GM13977 (cell line): Measurements from ENCODE around the gene AFF3.

ENCODE experiments used
- DNase-seq: peaks from one replicate; pipeline ENCODE4 v3.0.0; 2012; ENCODE audit warnings: low spot score
- in situ Hi-C: fragments of 300-500 bp; cut with MboI; formaldehyde crosslinking; loops from one replicate; pipeline ENCODE4 v1.12.0; 2022; ENCODE audit warnings: low sequenced_read_pairs, low pct_unique_long_range_greater_than_20kb, mixed read lengths, inconsistent platforms; ENCODE audit not compliant: unreplicated experiment
- TF ChIP-seq, protein P1 (sequence below): IDR thresholded peaks from 2 replicates; pipeline ENCODE4 v1.5.1; 2012; ENCODE audit warnings: mild to moderate bottlenecking, control low read depth; ENCODE audit not compliant: insufficient read depth; ENCODE audit errors: extremely low read depth, missing control alignments

AFF3 gene

DNA sequence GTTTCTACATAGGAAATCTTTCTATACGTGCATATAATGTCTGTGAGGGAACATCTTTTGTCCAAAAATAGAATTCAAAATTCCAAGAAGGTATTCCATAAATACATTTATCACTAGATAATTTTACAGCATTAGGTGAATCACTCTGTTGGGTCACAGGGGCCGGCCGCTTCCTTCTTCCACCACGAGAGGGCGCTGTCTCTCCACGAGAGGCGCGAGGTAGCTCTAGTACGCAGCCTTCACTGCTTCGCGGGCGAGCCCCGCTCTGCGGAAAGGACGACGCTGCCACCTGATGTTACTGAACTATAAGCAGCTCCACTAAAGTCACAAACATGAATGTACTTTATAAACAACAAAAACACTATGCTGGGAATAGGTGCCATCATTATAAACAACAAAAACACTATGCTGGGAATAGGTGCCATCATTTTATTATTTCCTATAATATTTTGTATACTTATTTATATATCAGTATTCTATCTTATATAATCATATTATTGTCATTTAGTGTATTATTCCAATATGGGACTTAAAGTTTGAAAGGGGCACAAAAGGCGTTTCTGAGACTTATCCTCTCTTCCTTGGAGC, 583.2 kb downstream of the AFF3 start:
- in situ Hi-C loops, result loop anchor here (25.0 kb wide), 2 partner anchors 703 to 828 kb away; no protein-coding TSS in a partner anchor
- TF ChIP-seq, protein P1, sequence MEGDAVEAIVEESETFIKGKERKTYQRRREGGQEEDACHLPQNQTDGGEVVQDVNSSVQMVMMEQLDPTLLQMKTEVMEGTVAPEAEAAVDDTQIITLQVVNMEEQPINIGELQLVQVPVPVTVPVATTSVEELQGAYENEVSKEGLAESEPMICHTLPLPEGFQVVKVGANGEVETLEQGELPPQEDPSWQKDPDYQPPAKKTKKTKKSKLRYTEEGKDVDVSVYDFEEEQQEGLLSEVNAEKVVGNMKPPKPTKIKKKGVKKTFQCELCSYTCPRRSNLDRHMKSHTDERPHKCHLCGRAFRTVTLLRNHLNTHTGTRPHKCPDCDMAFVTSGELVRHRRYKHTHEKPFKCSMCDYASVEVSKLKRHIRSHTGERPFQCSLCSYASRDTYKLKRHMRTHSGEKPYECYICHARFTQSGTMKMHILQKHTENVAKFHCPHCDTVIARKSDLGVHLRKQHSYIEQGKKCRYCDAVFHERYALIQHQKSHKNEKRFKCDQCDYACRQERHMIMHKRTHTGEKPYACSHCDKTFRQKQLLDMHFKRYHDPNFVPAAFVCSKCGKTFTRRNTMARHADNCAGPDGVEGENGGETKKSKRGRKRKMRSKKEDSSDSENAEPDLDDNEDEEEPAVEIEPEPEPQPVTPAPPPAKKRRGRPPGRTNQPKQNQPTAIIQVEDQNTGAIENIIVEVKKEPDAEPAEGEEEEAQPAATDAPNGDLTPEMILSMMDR, result peak; percentile 96
- DNase-seq, result peak; percentile 82

DNA sequence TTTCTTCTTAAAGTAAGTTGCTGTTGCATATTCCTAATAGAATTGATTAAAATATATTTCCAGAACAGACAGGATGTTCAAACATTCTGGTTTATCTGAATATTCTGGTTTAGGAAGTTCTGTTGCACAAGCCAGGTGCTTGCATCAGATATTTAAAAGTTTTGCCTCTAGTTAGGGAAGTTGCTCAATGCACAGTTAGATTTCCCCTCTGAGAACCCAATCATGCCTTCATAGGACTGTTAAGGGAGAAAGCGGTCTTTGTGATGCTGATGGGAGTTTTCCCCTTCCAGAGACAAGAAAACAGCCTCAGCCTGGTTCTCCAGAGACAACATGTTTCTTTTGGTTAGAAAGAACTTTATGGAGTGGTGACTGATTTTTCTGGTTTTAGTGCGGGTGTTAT, 587.0 kb downstream of the AFF3 start:
- TF ChIP-seq, protein P1, result no peak
- in situ Hi-C loops, result loop anchor here (25.0 kb wide), 2 partner anchors 707 to 832 kb away; no protein-coding TSS in a partner anchor

DNA sequence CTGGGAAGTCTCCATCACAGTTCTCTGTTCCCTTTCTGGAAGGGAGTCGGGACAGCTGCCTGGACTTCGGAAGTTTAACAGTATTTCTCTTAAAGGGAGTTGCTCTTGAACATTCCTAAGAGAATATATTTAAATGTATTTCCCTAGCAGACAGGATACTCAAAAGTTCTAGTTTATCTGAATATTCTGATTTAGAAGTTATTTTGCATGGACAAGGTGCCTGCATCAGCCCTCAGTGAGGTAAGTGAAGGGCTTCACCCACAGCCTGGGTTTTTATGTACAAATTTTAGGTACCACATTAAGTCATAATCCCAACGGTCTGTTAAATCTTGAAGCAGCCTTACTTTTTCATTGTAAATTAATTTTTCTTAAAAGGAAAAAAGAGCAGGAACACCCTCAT, 587.5 kb downstream of the AFF3 start:
- in situ Hi-C loops, result loop anchor here (25.0 kb wide), 2 partner anchors 707 to 832 kb away; no protein-coding TSS in a partner anchor
- TF ChIP-seq, protein P1, result no peak
- no peak for DNase-seq

More for the DNA sequence above, 587.0 kb downstream of the AFF3 start:
- no peak for DNase-seq

DNA sequence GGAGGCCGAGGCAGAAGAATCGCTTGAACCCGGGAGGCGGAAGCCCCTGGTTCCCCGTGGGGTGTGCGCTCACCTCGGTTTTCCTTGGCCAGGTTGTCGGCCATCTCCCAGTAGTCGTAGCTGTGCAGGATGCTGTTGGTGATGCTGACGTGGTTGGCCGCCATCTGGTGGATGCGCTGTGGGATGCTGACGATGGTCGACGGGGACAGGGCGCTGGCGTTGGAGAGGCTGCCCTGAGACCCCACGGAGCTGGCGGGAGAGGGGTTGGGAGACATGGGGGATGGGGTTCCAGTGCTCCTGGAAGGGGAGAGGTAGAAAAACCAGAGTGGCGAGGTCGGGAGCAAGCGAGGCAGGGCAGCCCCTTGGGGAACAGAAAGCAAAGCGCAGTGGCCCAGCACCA, 588.2 kb downstream of the AFF3 start:
- no peak for DNase-seq
- TF ChIP-seq, protein P1, result no peak
- in situ Hi-C loops, result loop anchor here (25.0 kb wide), 2 partner anchors 708 to 833 kb away; no protein-coding TSS in a partner anchor

DNA sequence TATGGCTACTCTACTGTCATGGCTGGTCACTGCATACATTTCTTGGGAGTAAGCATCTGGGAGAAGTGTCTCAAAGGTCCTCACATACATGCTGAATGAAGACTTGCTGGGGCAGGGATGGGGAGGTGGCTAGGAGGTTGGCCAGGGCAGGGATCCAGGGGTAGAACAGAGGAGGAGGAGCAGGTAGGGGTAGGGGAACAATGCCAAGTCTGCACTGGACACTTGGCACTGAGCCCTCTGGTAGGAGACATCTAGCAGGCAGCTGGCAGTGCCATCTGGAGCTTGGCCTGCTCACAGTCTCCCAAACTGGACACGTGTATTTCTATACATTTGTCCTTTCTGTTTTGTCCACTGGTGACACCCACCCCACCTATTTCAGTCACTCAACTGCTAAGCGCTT, 589.9 kb downstream of the AFF3 start:
- in situ Hi-C loops, result loop anchor here (25.0 kb wide), 2 partner anchors 710 to 835 kb away; no protein-coding TSS in a partner anchor
- TF ChIP-seq, protein P1, result no peak
- DNase-seq, result no peak

DNA sequence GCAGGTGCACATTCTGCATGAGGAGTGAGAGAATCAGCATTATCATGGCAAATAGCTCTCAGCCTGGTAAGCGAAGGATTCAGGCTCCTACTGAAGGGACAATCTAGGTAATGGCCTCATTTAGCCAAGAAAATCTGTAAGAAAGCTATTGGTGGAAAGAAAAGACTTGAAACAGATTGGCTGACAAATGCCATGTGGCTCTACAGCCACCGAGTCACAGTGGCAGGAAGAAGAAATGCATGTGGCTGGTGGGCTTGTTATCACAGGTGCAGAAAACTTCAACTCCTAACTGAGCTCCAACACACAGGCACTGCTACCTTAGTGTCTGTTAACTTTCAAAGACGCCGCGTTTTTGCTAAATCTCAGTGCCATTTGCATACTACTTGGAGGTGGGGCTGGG, 592.0 kb downstream of the AFF3 start:
- TF ChIP-seq, protein P1, result no peak
- in situ Hi-C loops, result loop anchor here (25.0 kb wide), 2 partner anchors 712 to 837 kb away; no protein-coding TSS in a partner anchor
- DNase-seq, result no peak
